ENCODE results near the gene C16orf86. TPM values are rescaled to one million over a fixed set of nuclear protein-coding genes. Genes with fewer than 3 reads are reported as not detected.
A peak's percentile ranks its signal among the peaks of the same experiment; 100 is the strongest.

Gene C16orf86
- total RNA-seq, 1 donor from 2014 or later = 0.82 TPM

DNA sequence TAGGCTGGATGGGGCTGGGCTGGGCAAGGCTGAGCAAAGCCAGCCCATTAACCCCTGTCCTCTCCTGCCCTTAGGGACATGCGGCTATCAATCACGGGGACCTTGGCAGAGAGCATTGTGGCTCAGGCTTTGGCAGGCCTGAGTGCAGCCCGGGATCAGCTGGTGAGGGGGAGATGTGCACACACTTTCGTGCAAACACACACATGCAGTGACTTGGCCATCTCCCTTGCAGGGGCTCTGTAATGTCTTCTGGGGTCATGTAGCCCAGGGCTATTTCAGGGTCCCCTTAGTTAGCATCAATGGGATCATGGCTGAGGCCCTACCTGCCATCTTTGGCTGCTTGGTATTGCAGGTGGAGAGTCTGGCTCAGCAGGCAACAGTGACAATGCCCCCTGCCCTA is 14.8 kb upstream of the C16orf86 start:
- TF ChIP-seq, protein P1, sequence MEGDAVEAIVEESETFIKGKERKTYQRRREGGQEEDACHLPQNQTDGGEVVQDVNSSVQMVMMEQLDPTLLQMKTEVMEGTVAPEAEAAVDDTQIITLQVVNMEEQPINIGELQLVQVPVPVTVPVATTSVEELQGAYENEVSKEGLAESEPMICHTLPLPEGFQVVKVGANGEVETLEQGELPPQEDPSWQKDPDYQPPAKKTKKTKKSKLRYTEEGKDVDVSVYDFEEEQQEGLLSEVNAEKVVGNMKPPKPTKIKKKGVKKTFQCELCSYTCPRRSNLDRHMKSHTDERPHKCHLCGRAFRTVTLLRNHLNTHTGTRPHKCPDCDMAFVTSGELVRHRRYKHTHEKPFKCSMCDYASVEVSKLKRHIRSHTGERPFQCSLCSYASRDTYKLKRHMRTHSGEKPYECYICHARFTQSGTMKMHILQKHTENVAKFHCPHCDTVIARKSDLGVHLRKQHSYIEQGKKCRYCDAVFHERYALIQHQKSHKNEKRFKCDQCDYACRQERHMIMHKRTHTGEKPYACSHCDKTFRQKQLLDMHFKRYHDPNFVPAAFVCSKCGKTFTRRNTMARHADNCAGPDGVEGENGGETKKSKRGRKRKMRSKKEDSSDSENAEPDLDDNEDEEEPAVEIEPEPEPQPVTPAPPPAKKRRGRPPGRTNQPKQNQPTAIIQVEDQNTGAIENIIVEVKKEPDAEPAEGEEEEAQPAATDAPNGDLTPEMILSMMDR (IDR thresholded peaks at IDR 0.05) = no peak
- Mint-ChIP-seq H3K27ac (ENCODE audit: unreplicated experiment) (peak overlapping the region; percentile 61), H3K36me3 (ENCODE audit: low read depth) (no peaks in the 10 kb centered on the region), H3K4me3 (ENCODE audit: unreplicated experiment) (peak overlapping the region; percentile 54), H3K9me3 (ENCODE audit: low read depth) (no peaks in the 10 kb centered on the region), H3K27me3 (ENCODE audit: low read depth) (peaks cover 13% of the 10 kb centered on the region), H3K4me1 (ENCODE audit: low read depth) (peaks cover 5% of the 10 kb centered on the region)
- DNase-seq (ENCODE audit: low spot score) = no peak

DNA sequence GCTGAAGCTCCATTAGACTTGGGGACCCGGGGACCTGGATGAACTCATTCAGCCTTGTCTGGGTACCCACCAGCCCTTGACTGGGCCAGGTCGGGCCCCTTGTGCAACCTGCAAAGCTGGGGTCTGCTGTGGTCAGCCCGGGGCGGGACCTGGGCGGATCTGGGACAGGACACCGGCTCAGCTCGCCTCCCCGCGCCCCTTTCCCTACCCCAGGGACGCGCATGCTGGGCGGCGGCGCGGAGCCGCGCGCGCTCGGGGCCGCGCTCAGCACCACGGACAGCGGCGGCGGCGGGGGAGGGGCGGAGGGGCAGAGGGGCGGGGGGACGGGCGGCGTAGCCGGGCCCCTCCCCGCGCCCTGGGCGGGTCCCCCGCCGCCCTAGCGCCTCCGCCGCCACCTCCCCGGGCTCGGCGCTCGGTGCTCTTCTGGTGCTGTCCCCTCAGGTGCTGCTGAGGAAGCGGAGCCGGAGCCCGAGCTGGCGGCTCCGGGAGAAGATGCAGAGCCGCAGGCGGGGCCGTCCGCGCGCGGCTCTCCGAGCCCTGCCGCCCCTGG is 14.0 kb upstream of the C16orf86 start:
- peaks cover 13% of the 10 kb centered on the region for H3K27me3 Mint-ChIP-seq (ENCODE audit: low read depth)
- DNase-seq (ENCODE audit: low spot score) = no peak
- no peak overlapping the region for H3K4me3 Mint-ChIP-seq (ENCODE audit: unreplicated experiment)

DNA sequence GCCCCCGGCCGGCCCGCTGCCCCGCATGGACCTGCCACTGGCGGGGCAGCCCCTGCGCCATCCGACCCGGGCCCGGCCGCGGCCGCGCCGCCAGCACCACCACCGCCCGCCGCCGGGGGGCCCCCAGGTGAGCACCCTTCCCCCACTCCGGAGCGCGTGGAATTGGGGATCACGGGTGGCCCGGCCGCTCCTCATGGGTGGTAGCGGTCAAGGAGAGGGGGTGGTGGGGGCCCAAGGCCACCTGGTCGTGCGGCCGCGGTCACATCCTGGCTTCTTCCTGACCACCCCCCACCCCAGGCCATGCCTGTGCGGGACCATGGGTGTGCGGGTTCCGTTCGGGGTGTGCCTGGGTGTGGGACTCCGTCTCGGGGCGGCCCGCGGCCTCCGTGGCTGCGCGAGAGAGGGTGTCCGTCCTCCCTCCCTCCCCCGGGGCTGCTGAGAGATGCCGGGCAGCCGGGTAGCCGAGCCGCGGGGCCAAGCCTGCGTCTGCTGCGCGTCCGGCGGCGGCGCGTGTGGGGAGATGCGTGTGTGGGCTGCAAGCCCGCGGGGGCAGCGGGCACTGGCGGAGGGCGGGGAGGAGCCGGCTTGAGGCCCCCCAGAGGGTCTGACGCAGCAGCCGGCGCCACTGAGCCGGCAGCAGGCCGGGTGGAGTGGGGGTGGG is 13.4 kb upstream of the C16orf86 start:
- Mint-ChIP-seq H3K27ac (ENCODE audit: unreplicated experiment) (no peak overlapping the region), H3K4me3 (ENCODE audit: unreplicated experiment) (peak overlapping the region; percentile 77), H3K4me1 (ENCODE audit: low read depth) (peaks cover 5% of the 10 kb centered on the region), H3K9me3 (ENCODE audit: low read depth) (no peaks in the 10 kb centered on the region), H3K36me3 (ENCODE audit: low read depth) (no peaks in the 10 kb centered on the region), H3K27me3 (ENCODE audit: low read depth) (peaks cover 13% of the 10 kb centered on the region)
- DNase-seq (ENCODE audit: low spot score) = no peak
- TF ChIP-seq, protein P1 (IDR thresholded peaks at IDR 0.05) = peak; percentile 63

More for the DNA sequence above, 14.0 kb upstream of the C16orf86 start:
- H3K4me1 Mint-ChIP-seq (ENCODE audit: low read depth) = peaks cover 5% of the 10 kb centered on the region
- H3K36me3 Mint-ChIP-seq (ENCODE audit: low read depth) = no peaks in the 10 kb centered on the region
- H3K9me3 Mint-ChIP-seq (ENCODE audit: low read depth) = no peaks in the 10 kb centered on the region
- TF ChIP-seq, protein P1 (IDR thresholded peaks at IDR 0.05) = no peak
- no peak overlapping the region for H3K27ac Mint-ChIP-seq (ENCODE audit: unreplicated experiment)

DNA sequence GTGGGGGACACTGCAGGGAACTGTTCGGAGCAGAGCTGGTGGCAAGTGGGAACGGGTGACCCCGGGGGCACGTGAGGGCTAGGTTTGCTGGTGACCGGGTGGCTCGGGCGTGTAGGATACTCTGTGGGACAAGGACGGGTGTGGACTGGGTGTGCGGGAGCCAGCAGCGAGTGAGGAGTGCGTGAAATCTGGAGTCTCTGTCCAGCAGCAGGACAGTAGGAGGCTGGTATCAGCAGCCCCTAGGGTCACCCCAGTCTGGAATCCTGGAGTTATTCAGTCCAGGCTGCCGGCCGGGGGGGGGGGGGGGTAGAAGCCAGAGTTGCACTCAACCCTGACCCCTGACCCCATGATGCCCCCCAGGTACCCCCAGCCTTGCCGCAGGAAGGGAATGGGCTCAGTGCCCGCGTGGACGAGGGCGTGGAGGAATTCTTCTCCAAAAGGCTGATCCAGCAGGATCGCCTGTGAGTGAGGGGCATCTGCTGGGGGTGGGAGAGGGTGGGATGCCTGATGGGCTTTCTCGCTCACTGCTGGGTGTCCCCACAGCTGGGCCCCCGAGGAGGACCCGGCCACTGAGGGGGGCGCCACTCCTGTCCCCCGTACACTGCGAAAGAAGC is 12.7 kb upstream of the C16orf86 start:
- peaks cover 7% of the 10 kb centered on the region for H3K4me1 Mint-ChIP-seq (ENCODE audit: low read depth)
- peak overlapping the region; percentile 77 for H3K4me3 Mint-ChIP-seq (ENCODE audit: unreplicated experiment)
- H3K27ac Mint-ChIP-seq (ENCODE audit: unreplicated experiment) = peak overlapping the region; percentile 59
- peaks cover 13% of the 10 kb centered on the region for H3K27me3 Mint-ChIP-seq (ENCODE audit: low read depth)
- no peaks in the 10 kb centered on the region for H3K9me3 Mint-ChIP-seq (ENCODE audit: low read depth)
- no peaks in the 10 kb centered on the region for H3K36me3 Mint-ChIP-seq (ENCODE audit: low read depth)
- TF ChIP-seq, protein P1 (IDR thresholded peaks at IDR 0.05) = no peak
- DNase-seq (ENCODE audit: low spot score) = no peak

DNA sequence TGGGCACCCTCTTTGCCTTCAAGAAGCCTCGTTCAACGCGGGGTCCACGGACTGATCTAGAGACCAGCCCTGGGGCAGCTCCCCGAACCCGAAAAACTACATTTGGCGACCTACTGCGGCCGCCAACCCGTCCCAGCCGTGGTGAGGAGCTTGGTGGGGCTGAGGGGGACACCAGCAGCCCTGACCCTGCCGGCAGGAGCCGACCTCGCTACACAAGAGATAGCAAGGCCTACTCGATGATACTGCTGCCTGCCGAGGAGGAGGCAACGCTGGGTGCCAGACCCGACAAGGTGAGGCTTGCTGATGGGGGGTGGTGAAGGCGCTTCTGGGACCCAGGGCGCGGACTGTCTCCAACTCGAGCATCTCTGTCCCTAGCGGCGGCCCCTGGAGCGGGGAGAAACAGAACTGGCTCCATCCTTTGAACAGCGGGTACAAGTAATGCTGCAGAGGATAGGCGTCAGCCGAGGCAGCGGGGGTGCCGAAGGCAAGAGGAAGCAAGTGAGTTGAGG is 12.2 kb upstream of the C16orf86 start:
- Mint-ChIP-seq H3K36me3 (ENCODE audit: low read depth) (no peaks in the 10 kb centered on the region), H3K4me1 (ENCODE audit: low read depth) (peaks cover 13% of the 10 kb centered on the region), H3K4me3 (ENCODE audit: unreplicated experiment) (no peak overlapping the region)

More for the DNA sequence above, 12.2 kb upstream of the C16orf86 start:
- Mint-ChIP-seq H3K27ac (ENCODE audit: unreplicated experiment) (no peak overlapping the region), H3K27me3 (ENCODE audit: low read depth) (peaks cover 11% of the 10 kb centered on the region), H3K9me3 (ENCODE audit: low read depth) (no peaks in the 10 kb centered on the region)
- TF ChIP-seq, protein P1 (IDR thresholded peaks at IDR 0.05) = no peak
- no peak for DNase-seq (ENCODE audit: low spot score)

Data from chondrocyte (in vitro differentiated cells).